Calu3 (cell line): ENCODE data around the gene EDN1. TPM values are rescaled to one million over a fixed set of nuclear protein-coding genes. Genes with fewer than 3 reads are reported as not detected.

Source experiments
- BruUV-seq: library from RNA; stranded (reverse); fragments of 400-500 nt; replicated peaks from 2 replicates; lab custom pipeline; 2021; lab: Mats Ljungman, UMichigan
- CTCF ChIA-PET: fragments of 300-600 bp; sonication (Branson Sonifier 250); formaldehyde crosslinking; loops from one replicate; lab custom pipeline; 2022; ENCODE audit warnings: antibody characterized with exemption; lab: Charles Lee
- DNase-seq: peaks from one replicate; pipeline ENCODE4 v3.0.0; 2022
- H3K27ac Mint-ChIP-seq: one replicate; pipeline ENCODE4 v1.8.0; 2022; ENCODE audit warnings: mixed read lengths; ENCODE audit not compliant: unreplicated experiment
- H3K27me3 Mint-ChIP-seq: one replicate; pipeline ENCODE4 v1.8.0; 2022; ENCODE audit warnings: mixed read lengths; ENCODE audit not compliant: unreplicated experiment
- H3K36me3 Mint-ChIP-seq: one replicate; pipeline ENCODE4 v1.8.0; 2022; ENCODE audit warnings: mild to moderate bottlenecking, moderate library complexity, mixed read lengths; ENCODE audit not compliant: insufficient read depth, unreplicated experiment
- H3K4me1 Mint-ChIP-seq: one replicate; pipeline ENCODE4 v1.8.0; 2022; ENCODE audit warnings: mild to moderate bottlenecking, low read depth, mixed read lengths; ENCODE audit not compliant: unreplicated experiment
- H3K4me3 Mint-ChIP-seq: one replicate; pipeline ENCODE4 v1.8.0; 2022; ENCODE audit warnings: mild to moderate bottlenecking, low read depth, moderate library complexity, mixed read lengths; ENCODE audit not compliant: unreplicated experiment
- H3K9me3 Mint-ChIP-seq: one replicate; pipeline ENCODE4 v1.8.0; 2022; ENCODE audit warnings: low read depth, mixed read lengths; ENCODE audit not compliant: unreplicated experiment
- CTCF ChIP-seq: fragments of 200-600 bp; IDR thresholded peaks from one replicate; pipeline ENCODE4 v1.8.0; 2022; ENCODE audit warnings: antibody characterized with exemption; ENCODE audit not compliant: unreplicated experiment
- intact Hi-C: fragments of 100-400 bp; cut with micrococcal nuclease; formaldehyde crosslinking; loops from one replicate; pipeline ENCODE4 v1.10.0; 2022; ENCODE audit not compliant: unreplicated experiment
- total RNA-seq: library from RNA; stranded (reverse); gene quantifications from 2 replicates; pipeline ENCODE4 v1.2.3, GENCODE V29; 2022

Gene EDN1
- total RNA-seq, 1 experiment from 2014 or later = 40.6 TPM

- no TSS peak for BruUV-seq
- H3K27me3 Mint-ChIP-seq = no peaks in the 10 kb centered on the region
- peaks cover 33% of the 10 kb centered on the region for H3K4me1 Mint-ChIP-seq
- no peaks in the 10 kb centered on the region for H3K9me3 Mint-ChIP-seq
- no peak overlapping the region for H3K4me3 Mint-ChIP-seq
- intact Hi-C loops = no loop called here
- no peak for TF ChIP-seq CTCF
- H3K27ac Mint-ChIP-seq = no peak overlapping the region
- H3K36me3 Mint-ChIP-seq = no peaks in the 10 kb centered on the region
- DNase-seq = no peak
- CTCF ChIA-PET = no interaction called here
Observed at GRCh38 chr6:12265296-12265695, 24.9 kb upstream of the EDN1 start.

GRCh38 chr6:12265791-12266190, 24.4 kb upstream of the EDN1 start:
- H3K4me1 Mint-ChIP-seq = peaks cover 28% of the 10 kb centered on the region
- no peak for DNase-seq
- H3K27ac Mint-ChIP-seq = no peak overlapping the region
- CTCF ChIA-PET = interaction anchor here (0.9 kb wide), 1 partner anchor 21 kb away, joined by 4 read pairs; no protein-coding TSS in a partner anchor
- no peak for TF ChIP-seq CTCF
- no peaks in the 10 kb centered on the region for H3K36me3 Mint-ChIP-seq
- no peaks in the 10 kb centered on the region for H3K9me3 Mint-ChIP-seq
- no TSS peak for BruUV-seq
- H3K27me3 Mint-ChIP-seq = no peaks in the 10 kb centered on the region
- H3K4me3 Mint-ChIP-seq = no peak overlapping the region
- intact Hi-C loops = no loop called here

- peaks cover 20% of the 10 kb centered on the region for H3K4me1 Mint-ChIP-seq
- no peak for DNase-seq
- no peak overlapping the region for H3K4me3 Mint-ChIP-seq
- CTCF ChIA-PET = interaction anchor here (0.9 kb wide), 1 partner anchor 20 kb away, joined by 4 read pairs; no protein-coding TSS in a partner anchor
- BruUV-seq = no TSS peak
- H3K9me3 Mint-ChIP-seq = no peaks in the 10 kb centered on the region
- no peaks in the 10 kb centered on the region for H3K27me3 Mint-ChIP-seq
- no peak overlapping the region for H3K27ac Mint-ChIP-seq
- no peak for TF ChIP-seq CTCF
- intact Hi-C loops = no loop called here
- H3K36me3 Mint-ChIP-seq = no peaks in the 10 kb centered on the region
Observed at GRCh38 chr6:12266571-12266970, 23.6 kb upstream of the EDN1 start.

GRCh38 chr6:12269110-12269509, 21.1 kb upstream of the EDN1 start:
- Mint-ChIP-seq H3K27me3 (no peaks in the 10 kb centered on the region), H3K4me1 (peaks cover 16% of the 10 kb centered on the region), H3K27ac (no peak overlapping the region), H3K4me3 (no peak overlapping the region), H3K36me3 (no peaks in the 10 kb centered on the region), H3K9me3 (peaks cover 3% of the 10 kb centered on the region)
- no peak for DNase-seq
- intact Hi-C loops = no loop called here
- BruUV-seq = no TSS peak
- CTCF ChIA-PET = no interaction called here
- no peak for TF ChIP-seq CTCF
